HG02884 (cell line): ENCODE data around the gene PHLDB1.
"Not testable (repeated sequence)": the region's sequence is repeated elsewhere in the genome, so short reads cannot be mapped to it uniquely, and the experiment has no call there.

ENCODE experiments used
- ATAC-seq: cut with Tn5 transposase; IDR thresholded peaks from one replicate; pipeline ENCODE4 v1.9.1; 2021; ENCODE audit warnings: mild to moderate bottlenecking, moderate library complexity; ENCODE audit not compliant: unreplicated experiment

Gene PHLDB1

GRCh38 chr11:118607401-118608359 is at the start of gene PHLDB1:
Gene PHLDB1 (plus strand): TSS chr11:118607615. CDS start chr11:118613837, 6,222 bp downstream.
- ATAC-seq, result no peak

- ATAC-seq, result no peak
Measured at GRCh38 chr11:118560806-118561205, 46.6 kb upstream of the PHLDB1 start.

DNA sequence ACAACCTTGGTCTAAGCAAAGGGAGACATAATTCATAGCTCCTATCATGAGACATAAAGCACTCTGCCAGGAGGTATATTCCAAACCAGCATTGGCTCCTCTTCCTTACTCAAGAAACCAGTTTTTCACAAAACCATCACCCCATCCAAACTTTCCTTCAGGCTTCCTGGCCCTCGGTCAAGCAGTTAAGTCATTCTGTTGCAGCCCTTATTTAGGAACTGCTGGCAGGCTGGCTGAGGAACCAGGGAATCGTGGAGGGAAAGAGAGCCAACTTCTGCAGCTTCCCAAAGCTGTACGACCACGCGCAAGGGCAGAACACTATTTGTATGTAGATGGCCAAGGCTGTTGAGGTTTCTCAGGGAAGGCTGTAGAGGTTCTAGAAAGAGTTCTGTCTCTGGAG is 42.4 kb upstream of the PHLDB1 start:
- no peak for ATAC-seq

DNA sequence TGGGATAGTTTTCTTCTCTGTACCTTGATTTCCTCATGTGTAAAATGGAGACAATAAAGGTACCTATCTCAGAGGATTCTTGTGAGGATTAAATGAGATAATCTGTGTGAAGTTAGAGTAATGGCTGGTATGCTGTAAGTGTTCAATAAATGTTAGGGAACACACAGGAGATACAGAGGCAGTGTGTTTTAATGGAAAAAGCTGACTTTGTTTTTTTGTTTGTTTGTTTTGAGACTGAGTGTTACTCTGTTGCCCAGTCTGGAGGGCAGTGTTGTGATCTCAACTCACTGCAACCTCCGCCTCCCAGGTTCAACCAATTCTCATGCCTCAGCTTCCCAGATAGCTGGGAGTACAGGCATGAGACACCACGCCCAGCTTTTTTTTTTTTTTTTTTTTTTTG is 37.7 kb upstream of the PHLDB1 start:
- ATAC-seq, result no peak

GRCh38 chr11:118570787-118571186 is 36.6 kb upstream of the PHLDB1 start:
- no peak for ATAC-seq

- ATAC-seq, result peak; percentile 11
Measured at GRCh38 chr11:118571701-118572060, 35.7 kb upstream of the PHLDB1 start.

- ATAC-seq, result peak; percentile 70
Measured at GRCh38 chr11:118572061-118572980, 35.1 kb upstream of the PHLDB1 start, which contains the start of gene ARCN1. Gene ARCN1 (plus strand): TSS chr11:118572409. CDS start chr11:118572548, 139 bp downstream.

- peak; percentile 22 for ATAC-seq
Measured at GRCh38 chr11:118572981-118573550, 34.3 kb upstream of the PHLDB1 start.

DNA sequence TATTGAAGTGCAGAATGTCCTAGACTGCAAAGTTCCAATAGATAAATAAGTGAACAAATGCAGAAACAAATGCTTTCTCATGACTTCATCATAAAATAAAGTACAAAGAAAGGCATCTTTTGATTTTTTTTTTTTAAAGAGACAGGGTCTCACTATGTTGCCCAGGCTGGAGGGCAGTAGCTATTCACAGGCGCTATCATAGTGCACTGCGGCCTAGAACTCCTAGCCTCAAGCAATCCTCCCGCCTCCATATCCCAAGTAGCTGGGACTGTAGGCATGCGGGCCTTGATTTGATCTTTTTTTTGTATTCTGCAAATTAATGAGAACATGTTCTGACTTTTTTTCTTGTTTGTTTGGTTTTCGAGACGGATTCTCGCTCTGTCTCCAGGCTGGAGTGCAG is 32.8 kb upstream of the PHLDB1 start:
- ATAC-seq, result no peak

GRCh38 chr11:118577995-118578394 is 29.4 kb upstream of the PHLDB1 start:
- not testable (repeated sequence) for ATAC-seq

GRCh38 chr11:118581057-118581456 is 26.4 kb upstream of the PHLDB1 start:
- ATAC-seq, result no peak

GRCh38 chr11:118587952-118588351 is 19.5 kb upstream of the PHLDB1 start:
- ATAC-seq, result no peak

DNA sequence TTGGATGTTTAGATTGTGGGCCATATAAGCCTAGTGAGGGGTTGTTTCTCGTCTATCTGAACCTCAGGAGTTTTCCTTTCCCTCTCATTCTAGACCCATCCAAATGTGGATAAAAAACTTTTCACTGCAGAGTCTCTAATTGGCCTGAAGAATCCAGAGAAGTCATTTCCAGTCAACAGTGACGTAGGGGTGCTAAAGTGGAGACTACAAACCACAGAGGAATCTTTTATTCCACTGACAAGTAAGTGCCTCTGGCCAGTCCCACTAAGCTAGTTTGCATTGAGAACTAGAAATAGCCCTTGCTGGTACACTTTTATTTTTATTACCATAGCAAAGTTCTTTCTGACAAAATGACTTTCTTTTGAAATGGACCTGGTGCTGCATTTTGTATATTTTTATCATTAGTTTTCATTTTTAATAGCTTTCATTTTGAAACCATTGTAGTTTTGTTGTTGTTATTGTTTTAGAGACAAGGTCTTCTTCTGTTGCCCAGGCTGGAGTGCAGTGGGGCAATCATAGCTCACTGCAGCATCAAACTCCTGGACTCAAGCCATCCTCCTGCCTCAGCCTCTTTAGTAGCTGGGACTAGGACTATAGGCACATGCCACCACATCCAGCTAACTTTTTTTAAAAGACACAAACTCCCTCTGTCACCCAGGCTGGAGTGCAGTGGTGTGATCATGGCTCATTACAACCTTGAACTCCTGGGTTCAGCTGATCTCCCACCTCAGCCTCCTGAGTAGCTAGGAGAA is 14.6 kb upstream of the PHLDB1 start:
- ATAC-seq, result no peak

DNA sequence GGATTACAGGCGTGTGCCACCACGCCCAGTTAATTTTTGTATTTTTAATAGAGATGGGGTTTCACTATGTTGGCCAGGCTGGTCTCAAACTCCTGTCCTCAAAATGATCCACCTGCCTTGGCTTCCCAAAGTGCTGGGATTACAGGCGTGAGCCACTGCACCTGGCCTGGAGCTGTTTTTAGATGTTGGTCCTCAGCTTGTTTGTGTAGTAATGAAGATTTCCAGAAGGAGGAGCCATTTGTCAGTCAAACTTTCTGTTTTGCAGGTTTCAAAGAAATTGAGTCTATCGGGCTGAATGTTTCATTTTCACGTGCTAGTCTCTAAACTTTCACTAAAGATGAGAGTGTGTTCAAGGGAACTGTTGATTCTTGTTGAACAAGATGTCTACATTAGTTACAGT is 12.4 kb upstream of the PHLDB1 start:
- ATAC-seq, result not testable (repeated sequence)

GRCh38 chr11:118596224-118597146 is 10.9 kb upstream of the PHLDB1 start:
- ATAC-seq, result no peak

DNA sequence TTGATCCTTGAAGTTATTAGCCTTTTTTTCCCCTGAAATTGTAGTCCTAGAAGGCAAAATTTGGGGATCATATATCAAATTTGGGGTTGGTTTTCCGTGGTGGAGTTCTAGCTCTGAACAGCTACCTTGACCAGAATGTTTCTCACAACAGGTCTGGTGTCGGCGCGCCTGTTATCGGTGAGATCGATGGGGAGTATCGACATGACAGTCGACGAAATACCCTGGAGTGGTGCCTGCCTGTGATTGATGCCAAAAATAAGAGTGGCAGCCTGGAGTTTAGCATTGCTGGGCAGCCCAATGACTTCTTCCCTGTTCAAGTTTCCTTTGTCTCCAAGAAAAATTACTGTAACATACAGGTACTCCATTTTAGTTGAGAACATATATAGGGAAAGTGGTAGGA is 9.9 kb upstream of the PHLDB1 start:
- ATAC-seq, result no peak

DNA sequence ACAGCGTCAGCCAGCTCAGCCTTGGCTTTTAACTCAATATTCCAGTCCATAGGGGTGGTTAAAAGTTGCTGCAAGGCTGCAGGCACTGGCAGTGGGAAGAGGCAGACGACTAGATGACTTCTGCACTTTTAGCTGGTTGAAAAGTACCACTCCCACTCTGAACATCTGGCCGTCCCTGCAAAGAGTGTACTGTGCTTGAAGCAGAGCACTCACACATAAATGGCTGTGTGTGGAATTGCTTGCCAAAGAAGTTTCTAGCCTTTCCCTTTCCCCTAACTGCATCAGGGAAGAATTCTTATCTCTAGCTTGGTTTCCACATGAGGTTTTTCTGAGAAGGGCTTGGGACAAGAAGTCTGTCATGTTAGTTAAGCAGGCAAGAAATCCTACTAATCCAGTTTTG is 5.1 kb upstream of the PHLDB1 start:
- ATAC-seq, result no peak

- not testable (repeated sequence) for ATAC-seq
Measured at GRCh38 chr11:118603709-118604108, 3.7 kb upstream of the PHLDB1 start.

GRCh38 chr11:118604566-118604965 is 2.8 kb upstream of the PHLDB1 start:
- ATAC-seq, result no peak
